A172 (cell line): Measurements from ENCODE around the gene MCU. TPM values are rescaled to one million over a fixed set of nuclear protein-coding genes. Genes with fewer than 3 reads are reported as not detected.

Experiments
- DNase-seq: peaks from one replicate; pipeline ENCODE4 v3.0.0-alpha.2; 2015; ENCODE audit warnings: low spot score
- total RNA-seq: library from RNA; depleted of rRNA; stranded (reverse); fragments of >200 nt; shearing (Covaris generic); gene quantifications from 2 replicates; pipeline ENCODE4 v1.2.3, GENCODE V29; 2014

The MCU gene
- total RNA-seq, 1 experiment from 2014 or later = 65.2 TPM

DNA sequence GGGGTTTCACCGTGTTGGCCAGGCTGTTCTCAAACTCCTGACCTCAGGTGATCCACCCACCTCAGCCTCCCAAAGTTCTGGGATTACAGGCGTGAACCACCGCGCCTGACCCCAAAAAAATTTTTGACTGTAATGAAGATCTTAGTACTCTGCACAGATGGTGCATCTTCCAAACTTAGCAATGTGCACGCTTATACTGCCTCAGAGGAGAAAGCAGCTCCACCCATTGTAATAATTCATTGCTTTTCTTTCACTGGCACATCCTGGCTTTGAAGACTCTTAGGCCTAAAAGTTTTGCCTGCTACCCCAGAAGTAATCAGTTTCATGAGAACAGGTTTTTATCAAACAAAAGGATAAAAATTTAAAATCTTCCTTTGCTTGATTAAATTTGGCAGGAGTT lies 149.5 kb downstream of the MCU start:
- no peak for DNase-seq

DNA sequence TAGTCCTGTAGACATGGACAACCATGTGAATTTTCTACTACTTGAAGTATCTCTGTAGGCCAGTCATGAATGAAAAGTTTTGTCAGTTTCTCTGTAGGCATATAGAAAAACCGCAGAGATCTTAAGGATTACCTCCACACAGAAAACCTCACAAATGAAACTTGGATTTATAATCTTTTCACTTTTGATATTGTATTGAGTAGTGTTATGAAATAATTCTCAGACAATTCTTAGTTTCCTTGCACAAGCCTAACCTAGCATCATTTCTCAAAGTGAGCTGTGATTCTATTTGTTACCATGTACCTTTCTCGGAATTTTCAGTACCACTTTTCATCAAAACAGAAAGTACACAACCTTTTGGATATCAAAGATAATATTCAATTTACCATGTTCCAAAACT lies 150.2 kb downstream of the MCU start:
- no peak for DNase-seq

DNA sequence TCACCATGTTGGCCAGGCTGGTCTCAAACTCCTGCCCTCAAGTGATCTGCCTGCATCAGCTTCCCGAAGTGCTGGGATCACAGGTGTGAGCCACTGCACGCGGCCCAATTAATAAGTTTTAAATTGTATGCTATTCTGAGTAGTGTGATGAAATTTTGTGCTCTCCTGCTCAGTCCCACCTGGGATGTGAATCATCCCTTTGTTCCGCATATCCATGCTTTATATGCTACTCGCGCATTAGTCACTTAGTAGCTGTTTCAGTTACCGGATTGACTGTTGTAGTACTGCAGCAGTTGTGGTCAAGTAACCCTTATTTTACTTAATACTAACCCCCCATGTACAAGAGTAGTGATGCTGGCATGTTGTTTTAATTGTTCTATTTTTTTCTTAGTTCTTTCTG lies 154.3 kb downstream of the MCU start:
- DNase-seq = peak; percentile 87

GRCh38 chr10:72847681-72848080 lies 155.7 kb downstream of the MCU start:
- DNase-seq = peak; percentile 40

DNA sequence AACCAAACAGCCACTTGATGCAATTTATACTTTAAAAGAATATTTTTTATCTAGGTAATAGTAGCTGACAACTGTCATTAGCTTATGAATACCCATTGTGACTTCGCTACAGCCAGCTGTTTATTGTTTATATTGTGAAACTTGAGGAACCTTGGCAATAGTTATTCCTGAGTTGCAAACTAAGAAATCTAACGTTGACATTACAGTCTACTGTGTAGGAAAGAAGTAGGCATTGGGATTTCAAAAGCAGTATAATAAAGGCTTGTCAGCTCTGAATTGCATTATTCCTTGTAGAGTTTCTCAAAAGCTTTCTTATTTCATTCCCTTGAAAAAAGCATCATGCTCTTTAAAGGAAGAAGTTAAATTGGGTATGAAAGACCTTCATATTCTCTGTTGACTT lies 158.9 kb downstream of the MCU start:
- no peak for DNase-seq

GRCh38 chr10:72851509-72851908 lies 159.6 kb downstream of the MCU start:
- DNase-seq = no peak

- no peak for DNase-seq
Measured at GRCh38 chr10:72852508-72852907, 160.6 kb downstream of the MCU start.

DNA sequence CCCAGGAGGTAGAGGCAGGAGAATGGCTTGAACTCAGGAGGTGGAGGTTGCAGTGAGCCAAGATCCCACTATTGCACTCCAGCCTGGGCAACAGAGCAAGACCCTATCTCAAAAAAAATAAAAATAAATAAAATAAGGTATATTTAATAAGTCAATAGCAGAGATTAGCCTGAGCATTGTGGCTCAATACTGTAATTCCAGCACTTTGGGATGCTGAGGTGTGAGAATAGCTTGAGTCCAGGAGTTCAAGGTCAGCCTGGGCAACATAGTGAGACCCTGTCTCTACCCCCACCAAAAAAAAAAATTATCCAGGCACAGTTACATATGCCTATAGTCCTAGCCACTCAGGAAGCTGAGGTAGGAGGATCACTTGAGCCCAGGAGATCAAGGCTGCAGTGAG lies 163.2 kb downstream of the MCU start:
- no peak for DNase-seq

DNA sequence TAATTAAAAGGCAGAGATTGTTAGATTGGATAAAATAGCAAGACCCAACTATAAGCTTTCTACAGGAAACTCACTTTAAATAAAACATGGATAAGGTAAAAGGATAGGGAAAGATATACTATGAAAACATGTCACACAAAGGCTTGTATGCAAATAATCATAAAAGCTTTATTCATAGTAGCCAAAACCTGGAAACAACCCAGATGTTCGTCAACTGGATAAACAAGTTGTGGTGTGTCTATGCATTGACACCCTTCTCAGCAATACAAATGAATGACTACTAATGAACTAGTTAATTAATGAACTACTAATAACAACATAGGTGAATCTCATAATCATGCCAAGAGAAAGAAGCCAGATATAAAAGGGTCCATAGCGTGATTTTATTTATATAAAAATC lies 163.8 kb downstream of the MCU start:
- no peak for DNase-seq

DNA sequence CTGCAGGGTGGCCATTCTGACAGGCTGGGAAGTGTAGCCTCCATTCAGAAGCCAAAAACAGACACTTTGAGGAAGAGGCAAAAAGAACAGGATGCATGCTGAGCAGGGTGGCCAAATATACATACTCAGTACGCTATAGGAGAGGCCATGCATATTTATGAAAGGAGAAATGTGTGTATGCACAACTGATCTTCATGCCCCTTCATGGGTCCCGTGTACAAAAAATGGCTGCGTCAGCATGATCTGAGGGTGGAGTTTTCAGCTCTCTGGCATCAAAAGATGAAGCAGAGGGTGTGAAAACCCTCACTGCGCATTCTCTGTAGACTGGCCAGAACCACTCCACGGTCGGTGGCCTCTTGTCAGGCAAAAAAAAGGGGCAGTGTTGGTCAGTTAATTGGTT lies 166.1 kb downstream of the MCU start:
- DNase-seq = no peak

DNA sequence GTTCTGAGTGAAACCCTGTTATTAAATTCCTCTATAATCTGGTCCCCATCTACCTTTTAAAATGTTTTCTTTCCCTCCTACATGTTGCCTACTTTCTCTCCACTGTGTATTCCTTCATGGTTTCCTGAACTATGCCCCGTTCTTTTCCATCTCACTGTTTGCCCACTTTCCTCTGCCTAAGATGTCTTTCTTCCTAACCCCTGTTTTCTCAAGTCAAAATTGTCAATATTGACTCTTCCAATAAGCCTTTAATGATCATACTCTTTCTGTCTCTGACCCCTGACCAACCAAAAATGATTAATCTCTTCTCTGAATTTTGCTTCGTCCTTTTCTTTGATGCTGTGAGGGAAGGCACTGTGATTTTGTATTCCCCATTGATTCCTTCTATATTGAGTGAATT lies 171.0 kb downstream of the MCU start:
- DNase-seq = no peak

DNA sequence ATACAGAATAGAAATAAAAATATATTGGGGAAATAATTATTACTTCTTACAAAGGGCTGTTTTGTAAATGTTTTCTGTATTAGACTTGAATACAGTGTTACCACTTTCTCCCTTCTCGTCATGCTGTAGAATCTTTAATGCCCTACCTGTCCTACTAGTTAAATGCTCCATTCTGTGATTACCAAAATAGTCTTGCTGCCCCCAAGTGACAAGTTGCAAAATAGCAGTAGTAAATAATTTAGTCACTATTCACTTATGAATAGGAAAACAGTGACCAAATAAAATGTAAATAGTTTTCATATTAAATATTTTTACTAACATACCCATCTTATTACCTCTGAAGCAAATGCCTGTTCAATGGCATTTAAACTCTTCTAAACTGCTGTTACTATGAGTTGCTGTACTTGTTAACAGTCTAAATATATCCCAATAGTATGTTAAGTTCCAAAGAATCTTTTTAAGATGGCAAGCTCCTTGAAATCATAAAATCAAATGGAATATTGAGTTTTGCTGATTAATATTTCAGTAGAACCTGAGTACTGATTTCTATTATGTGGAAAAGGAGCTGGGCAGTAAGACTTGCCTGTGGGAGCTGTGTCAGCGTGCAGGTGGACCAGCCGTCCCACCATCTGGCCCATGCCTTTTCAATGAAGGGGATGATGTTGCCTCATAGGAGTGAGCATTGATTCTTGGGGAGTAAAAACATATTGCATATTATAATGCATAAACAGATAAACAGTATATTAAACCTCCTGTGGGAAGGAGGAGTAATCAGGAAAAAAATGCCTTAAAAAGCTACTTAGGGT lies 183.5 kb downstream of the MCU start:
- DNase-seq = peak; percentile 55

GRCh38 chr10:72879245-72879644 lies 187.3 kb downstream of the MCU start:
- no peak for DNase-seq

- DNase-seq = no peak
Measured at GRCh38 chr10:72881291-72881690, 189.3 kb downstream of the MCU start.

- DNase-seq = no peak
Measured at GRCh38 chr10:72883861-72884260, 191.9 kb downstream of the MCU start.

DNA sequence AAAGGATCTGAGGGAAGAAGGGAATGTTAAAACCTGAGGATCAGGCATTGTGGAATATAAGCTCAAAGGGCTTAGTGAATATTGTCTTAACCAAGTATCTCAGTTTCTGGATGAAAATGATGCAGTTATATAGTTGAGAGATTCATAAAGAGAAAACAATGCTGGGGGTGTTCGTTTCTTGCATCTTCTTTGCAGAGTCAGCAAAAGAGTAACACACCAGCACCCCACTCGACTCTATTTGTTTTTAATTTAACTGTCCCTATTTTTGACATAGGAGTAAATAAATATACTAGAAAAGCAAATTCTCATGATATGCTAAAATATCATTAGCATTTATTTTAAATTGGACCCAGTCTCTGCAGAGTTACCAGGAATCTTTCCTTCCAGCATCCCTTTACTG lies 194.0 kb downstream of the MCU start:
- DNase-seq = no peak

GRCh38 chr10:72886621-72887020 lies 194.7 kb downstream of the MCU start:
- DNase-seq = no peak

DNA sequence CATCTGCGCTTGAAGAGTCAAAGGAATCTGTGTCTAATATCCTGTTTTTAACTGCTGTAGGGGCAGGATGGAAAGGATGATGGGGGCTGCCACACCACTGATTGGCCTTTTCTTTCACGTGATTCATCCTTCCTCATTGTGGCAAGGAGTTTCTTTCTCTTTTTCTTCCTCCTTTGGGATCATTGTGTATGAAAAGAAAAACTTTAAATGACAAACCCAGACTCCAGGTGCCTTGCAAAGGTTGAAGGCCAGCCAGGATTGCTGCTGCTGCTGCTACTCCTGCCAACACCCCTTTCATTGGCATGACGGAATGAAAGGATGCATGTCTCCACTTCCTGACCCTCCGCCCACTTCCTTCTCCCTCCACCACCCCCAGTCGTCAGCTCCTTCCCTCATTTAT lies 195.1 kb downstream of the MCU start:
- peak; percentile 3 for DNase-seq

DNA sequence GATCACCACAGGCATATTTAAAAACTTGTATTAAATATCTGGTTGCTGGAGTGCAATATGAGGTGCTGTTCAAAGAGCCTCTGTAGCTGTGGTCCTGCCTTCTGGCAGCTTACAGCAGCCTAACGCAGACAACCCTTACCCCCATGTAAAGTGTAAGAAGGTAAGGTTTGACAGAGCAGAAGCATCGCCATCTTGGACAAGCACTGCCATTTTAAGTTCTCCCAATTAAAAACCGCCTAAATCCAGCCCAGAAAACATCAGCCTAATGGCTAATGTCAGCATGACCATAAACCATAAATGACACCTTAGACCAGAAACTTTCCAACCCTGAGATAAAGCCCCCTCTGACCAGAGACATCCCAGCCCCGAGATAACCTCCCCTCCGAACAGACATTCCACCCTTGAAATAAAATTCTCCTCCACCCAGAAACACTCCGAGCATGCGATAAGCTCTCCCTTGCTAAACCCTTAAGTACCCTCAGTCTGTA lies 196.3 kb downstream of the MCU start:
- no peak for DNase-seq

DNA sequence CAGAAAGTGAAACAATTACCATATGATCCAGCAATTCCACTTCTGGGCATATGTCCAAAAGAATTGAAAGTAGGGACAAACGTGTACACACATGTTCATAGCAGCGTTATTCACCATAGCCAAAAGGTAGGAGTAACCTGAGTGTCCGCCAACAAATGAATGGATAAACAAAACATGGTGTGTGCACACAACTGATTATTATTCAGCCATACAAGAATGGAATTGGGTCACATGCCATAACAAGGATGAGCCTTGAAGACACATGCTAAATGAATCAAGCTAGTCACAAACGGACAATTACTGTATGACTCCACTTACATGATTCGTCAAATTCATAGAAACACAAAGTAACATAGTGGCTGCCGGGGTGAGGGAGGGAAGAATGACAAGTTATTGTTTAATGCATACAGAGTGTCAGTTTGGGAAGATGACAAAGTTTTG lies 197.5 kb downstream of the MCU start:
- DNase-seq = no peak

GRCh38 chr10:72890086-72890485 lies 198.1 kb downstream of the MCU start:
- DNase-seq = no peak

GRCh38 chr10:72893136-72893798 lies 201.3 kb downstream of the MCU start, which contains the start of gene OIT3:
Gene OIT3 (plus strand): TSS chr10:72893739. CDS start chr10:72893799, 60 bp downstream.
- DNase-seq = no peak

DNA sequence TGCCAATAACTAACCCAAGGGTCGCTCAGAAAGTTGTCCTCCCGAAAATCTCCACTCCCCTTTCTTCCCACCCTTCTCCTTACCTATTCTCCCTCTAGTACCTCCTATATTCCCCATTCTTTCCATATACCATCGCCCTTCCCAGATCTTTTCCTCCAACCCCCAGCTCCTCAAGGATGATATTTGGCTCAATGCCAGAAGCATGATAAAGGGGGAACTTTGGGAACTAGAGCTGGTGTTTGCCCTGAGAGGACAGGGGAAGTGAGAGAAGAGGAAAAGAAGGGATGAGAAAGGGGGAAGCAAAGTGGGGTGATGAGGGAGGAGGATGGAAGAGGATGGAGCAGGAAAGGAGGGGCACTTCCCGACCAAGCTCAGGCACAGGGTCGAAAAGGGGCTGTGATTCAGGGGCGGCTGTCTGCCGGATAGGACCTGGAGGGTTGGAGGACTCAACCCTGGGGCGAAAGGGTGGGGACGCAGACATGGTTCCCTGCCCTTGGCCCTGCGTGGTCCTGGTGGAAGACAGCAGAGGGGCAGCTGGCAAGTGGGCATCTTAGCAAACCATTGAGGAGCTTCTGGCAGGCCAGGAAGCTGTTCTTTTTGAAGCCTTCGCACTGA lies 203.4 kb downstream of the MCU start:
- no peak for DNase-seq
